Measurements from ENCODE around the gene TM9SF4.

TM9SF4 gene

GRCh38 chr20:32203356-32204204, 94.1 kb downstream of the TM9SF4 start:
- H3K4ac ChIP-seq (ENCODE audit: low read depth in 1 of 2, low read length in 2 of 2): no peak overlapping the region
- H3K18ac ChIP-seq (ENCODE audit: low read depth in 1 of 2, low read length in 2 of 2): no peak overlapping the region
- peaks cover 19% of the 10 kb centered on the region for H3K4me1 ChIP-seq (ENCODE audit: control insufficient read depth, insufficient read depth, low read depth, low read length)
- H2AK5ac ChIP-seq (ENCODE audit: low read length, severe bottlenecking): no peak overlapping the region
- no peak overlapping the region for H2BK5ac ChIP-seq (ENCODE audit: low read depth, low read length, poor library complexity, severe bottlenecking)
- H3K79me1 ChIP-seq (replicated peaks; ENCODE audit: low read length, poor library complexity, severe bottlenecking): peaks cover 62% of the 10 kb centered on the region
- H3K9ac ChIP-seq (ENCODE audit: low read length): no peak overlapping the region
- H3K36me3 ChIP-seq (ENCODE audit: control insufficient read depth in 1 of 2, insufficient read depth in 2 of 2, low read depth in 1 of 2, low read length in 2 of 2): peaks cover 25 to 27% of the 10 kb centered on the region in 2 experiments
- no peak overlapping the region for H2BK15ac ChIP-seq (ENCODE audit: low read depth, poor library complexity, severe bottlenecking)
- H3K9me3 ChIP-seq (ENCODE audit: control insufficient read depth, low read length): no peaks in the 10 kb centered on the region
- no peaks in the 10 kb centered on the region for H3K27me3 ChIP-seq (ENCODE audit: control insufficient read depth in 1 of 2, insufficient read depth in 1 of 2, low read length in 2 of 2)
- DNase-seq: no peak
- no peak overlapping the region for H3K4me2 ChIP-seq (ENCODE audit: low read length, poor library complexity, severe bottlenecking)
- no peak overlapping the region for H3K27ac ChIP-seq (ENCODE audit: low read length, poor library complexity, severe bottlenecking)
- WGBS: 91% methylated on average over 11 of the region's 11 CpGs
- H3K4me3 ChIP-seq (ENCODE audit: insufficient read depth in 1 of 2, low read depth in 1 of 2, low read length in 2 of 2): no peak overlapping the region
- H3K23ac ChIP-seq (ENCODE audit: low read length in 2 of 2): no peak overlapping the region
- no peak overlapping the region for H2AFZ ChIP-seq (ENCODE audit: low read depth, low read length)
- H2BK12ac ChIP-seq (ENCODE audit: low read length in 2 of 2): no peak overlapping the region
- H2BK120ac ChIP-seq (ENCODE audit: low read depth, low read length): no peak overlapping the region
- H4K8ac ChIP-seq (ENCODE audit: low read length): no peak overlapping the region
- H4K91ac ChIP-seq (ENCODE audit: low read length): no peak overlapping the region
- H3K14ac ChIP-seq (ENCODE audit: low read length in 2 of 2): no peak overlapping the region

GRCh38 chr20:32204205-32205109, 94.9 kb downstream of the TM9SF4 start:
- Histone ChIP-seq H4K91ac (ENCODE audit: low read length) (no peak overlapping the region), H3K79me1 (replicated peaks; ENCODE audit: low read length, poor library complexity, severe bottlenecking) (peaks cover 62% of the 10 kb centered on the region), H2BK120ac (ENCODE audit: low read depth, low read length) (no peak overlapping the region), H2AK5ac (ENCODE audit: low read length, severe bottlenecking) (no peak overlapping the region), H3K4me1 (ENCODE audit: control insufficient read depth, insufficient read depth, low read depth, low read length) (peaks cover 23% of the 10 kb centered on the region), H3K4ac (ENCODE audit: low read depth in 1 of 2, low read length in 2 of 2) (no peak overlapping the region), H2BK12ac (ENCODE audit: low read length in 2 of 2) (no peak overlapping the region), H3K27me3 (ENCODE audit: control insufficient read depth in 1 of 2, insufficient read depth in 1 of 2, low read length in 2 of 2) (no peaks in the 10 kb centered on the region), H3K18ac (ENCODE audit: low read depth in 1 of 2, low read length in 2 of 2) (no peak overlapping the region), H3K9me3 (ENCODE audit: control insufficient read depth, low read length) (no peaks in the 10 kb centered on the region), H3K9ac (ENCODE audit: low read length) (peak overlapping the region; percentile 98), H3K4me3 (ENCODE audit: insufficient read depth in 1 of 2, low read depth in 1 of 2, low read length in 2 of 2) (no peak overlapping the region), H3K36me3 (ENCODE audit: control insufficient read depth in 1 of 2, insufficient read depth in 2 of 2, low read depth in 1 of 2, low read length in 2 of 2) (peaks cover 17 to 18% of the 10 kb centered on the region in 2 experiments), H4K8ac (ENCODE audit: low read length) (no peak overlapping the region), H3K27ac (ENCODE audit: low read length, poor library complexity, severe bottlenecking) (no peak overlapping the region), H2BK15ac (ENCODE audit: low read depth, poor library complexity, severe bottlenecking) (no peak overlapping the region), H2BK5ac (ENCODE audit: low read depth, low read length, poor library complexity, severe bottlenecking) (no peak overlapping the region), H3K23ac (ENCODE audit: low read length in 2 of 2) (no peak overlapping the region), H3K14ac (ENCODE audit: low read length in 2 of 2) (no peak overlapping the region), H2AFZ (ENCODE audit: low read depth, low read length) (no peak overlapping the region), H3K4me2 (ENCODE audit: low read length, poor library complexity, severe bottlenecking) (no peak overlapping the region)
- no peak for DNase-seq
- 100% methylated on average over 2 of the region's 4 CpGs for WGBS

GRCh38 chr20:32205110-32205842, 95.8 kb downstream of the TM9SF4 start:
- peaks cover 16 to 18% of the 10 kb centered on the region in 2 experiments for H3K36me3 ChIP-seq (ENCODE audit: control insufficient read depth in 1 of 2, insufficient read depth in 2 of 2, low read depth in 1 of 2, low read length in 2 of 2)
- H3K79me1 ChIP-seq (replicated peaks; ENCODE audit: low read length, poor library complexity, severe bottlenecking): peaks cover 65% of the 10 kb centered on the region
- H3K14ac ChIP-seq (ENCODE audit: low read length in 2 of 2): no peak overlapping the region
- no peaks in the 10 kb centered on the region for H3K9me3 ChIP-seq (ENCODE audit: control insufficient read depth, low read length)
- peaks cover 25% of the 10 kb centered on the region for H3K4me1 ChIP-seq (ENCODE audit: control insufficient read depth, insufficient read depth, low read depth, low read length)
- DNase-seq: peak; percentile 49
- no peak overlapping the region for H3K18ac ChIP-seq (ENCODE audit: low read depth in 1 of 2, low read length in 2 of 2)
- H2BK15ac ChIP-seq (ENCODE audit: low read depth, poor library complexity, severe bottlenecking): no peak overlapping the region
- H2AFZ ChIP-seq (ENCODE audit: low read depth, low read length): no peak overlapping the region
- no peak overlapping the region for H3K4ac ChIP-seq (ENCODE audit: low read depth in 1 of 2, low read length in 2 of 2)
- 94% methylated on average over 4 of the region's 5 CpGs for WGBS
- H3K27ac ChIP-seq (ENCODE audit: low read length, poor library complexity, severe bottlenecking): no peak overlapping the region
- no peak overlapping the region for H2AK5ac ChIP-seq (ENCODE audit: low read length, severe bottlenecking)
- no peaks in the 10 kb centered on the region for H3K27me3 ChIP-seq (ENCODE audit: control insufficient read depth in 1 of 2, insufficient read depth in 1 of 2, low read length in 2 of 2)
- H3K4me3 ChIP-seq (ENCODE audit: insufficient read depth in 1 of 2, low read depth in 1 of 2, low read length in 2 of 2): no peak overlapping the region
- no peak overlapping the region for H3K4me2 ChIP-seq (ENCODE audit: low read length, poor library complexity, severe bottlenecking)
- peak overlapping the region; percentile 98 for H3K9ac ChIP-seq (ENCODE audit: low read length)
- H4K91ac ChIP-seq (ENCODE audit: low read length): no peak overlapping the region
- H2BK12ac ChIP-seq (ENCODE audit: low read length in 2 of 2): no peak overlapping the region
- H2BK120ac ChIP-seq (ENCODE audit: low read depth, low read length): no peak overlapping the region
- H3K23ac ChIP-seq (ENCODE audit: low read length in 2 of 2): no peak overlapping the region
- H2BK5ac ChIP-seq (ENCODE audit: low read depth, low read length, poor library complexity, severe bottlenecking): no peak overlapping the region
- H4K8ac ChIP-seq (ENCODE audit: low read length): no peak overlapping the region

Data from mesenchymal stem cell (in vitro differentiated cells and primary cell).